GM23338 (cell line): ENCODE measurements around the gene SYK. TPM values are rescaled to one million over a fixed set of nuclear protein-coding genes. Genes with fewer than 3 reads are reported as not detected.

ENCODE experiments used
- ATAC-seq: fragments of 200-7000 bp; cut with Tn5 transposase; 3 replicates; pipeline ENCODE4 v1.9.1; 2020
- DNase-seq: peaks from one replicate; pipeline ENCODE4 v3.0.0-alpha.2; 2015; ENCODE audit warnings: low spot score
- H2AFZ ChIP-seq: fragments of 200-600 bp; sonication (generic); 2 replicates; pipeline ENCODE4 v1.8.0; 2016; ENCODE audit warnings: antibody characterized with exemption, mild to moderate bottlenecking, moderate library complexity
- H3F3A ChIP-seq: fragments of 200-600 bp; sonication (generic); replicated peaks from 2 replicates; pipeline ENCODE4 v1.8.0; 2017; ENCODE audit warnings: antibody characterized with exemption, mixed run types, low read depth
- H3K27ac ChIP-seq: fragments of 200-600 bp; sonication (generic); 2 replicates; pipeline ENCODE4 v1.6.1; 2016; ENCODE audit warnings: low read depth
- H3K27me3 ChIP-seq: fragments of 200-600 bp; sonication (generic); 2 replicates; pipeline ENCODE4 v1.8.0; 2016; ENCODE audit warnings: mild to moderate bottlenecking, mixed run types, moderate library complexity; ENCODE audit not compliant: insufficient read depth
- H3K36me3 ChIP-seq: fragments of 200-600 bp; sonication (generic); 2 replicates; pipeline ENCODE4 v1.8.0; 2016; ENCODE audit warnings: mild to moderate bottlenecking; ENCODE audit not compliant: insufficient read depth
- H3K4me1 ChIP-seq: fragments of 200-600 bp; sonication (generic); 2 replicates; pipeline ENCODE4 v1.8.0; 2016; ENCODE audit warnings: mild to moderate bottlenecking, moderate library complexity; ENCODE audit not compliant: insufficient read depth
- H3K4me2 ChIP-seq: fragments of 200-600 bp; sonication (generic); 2 replicates; pipeline ENCODE4 v1.7.1; 2017; ENCODE audit warnings: mixed run types
- H3K4me3 ChIP-seq: fragments of 200-600 bp; sonication (generic); 2 replicates; pipeline ENCODE4 v1.6.1; 2016; ENCODE audit warnings: mixed run types
- H3K79me2 ChIP-seq: fragments of 200-600 bp; sonication (generic); replicated peaks from 2 replicates; pipeline ENCODE4 v1.8.0; 2017; ENCODE audit warnings: mild to moderate bottlenecking; ENCODE audit not compliant: insufficient read depth
- H3K9me2 ChIP-seq: fragments of 200-600 bp; sonication (generic); 2 replicates; pipeline ENCODE4 v1.8.0; 2017; ENCODE audit not compliant: insufficient read depth
- H4K20me1 ChIP-seq: fragments of 200-600 bp; sonication (generic); replicated peaks from 2 replicates; pipeline ENCODE4 v1.8.0; 2017; ENCODE audit warnings: mild to moderate bottlenecking; ENCODE audit not compliant: insufficient read depth
- H3K27ac Mint-ChIP-seq: 2 replicates; pipeline ENCODE4 v1.8.0; 2020; ENCODE audit warnings: inconsistent platforms, mild to moderate bottlenecking, moderate library complexity, mixed read lengths
- H3K27me3 Mint-ChIP-seq: 3 replicates; pipeline ENCODE4 v1.8.0; 2022; ENCODE audit warnings: low read depth, mild to moderate bottlenecking, moderate library complexity, mixed read lengths, inconsistent platforms; ENCODE audit not compliant: insufficient read depth, poor library complexity
- H3K36me3 Mint-ChIP-seq: 3 replicates; pipeline ENCODE4 v1.8.0; 2021; ENCODE audit warnings: low read depth, mild to moderate bottlenecking, inconsistent platforms, moderate library complexity, mixed read lengths
- H3K4me1 Mint-ChIP-seq: 3 replicates; pipeline ENCODE4 v1.8.0; 2020; ENCODE audit warnings: mild to moderate bottlenecking, inconsistent platforms, mixed read lengths
- H3K4me3 Mint-ChIP-seq: 3 replicates; pipeline ENCODE4 v1.8.0; 2021; ENCODE audit warnings: moderate library complexity, mild to moderate bottlenecking, inconsistent platforms, mixed read lengths
- H3K9me3 Mint-ChIP-seq: 3 replicates; pipeline ENCODE4 v1.8.0; 2020; ENCODE audit warnings: moderate library complexity, mild to moderate bottlenecking, inconsistent platforms, mixed read lengths
- CREB1 ChIP-seq: fragments of 250-450 bp; sonication (Bioruptor Pico); IDR thresholded peaks from 2 replicates; pipeline ENCODE4 v1.5.0; 2020; ENCODE audit warnings: low read depth, mild to moderate bottlenecking, moderate library complexity
- EZH2 ChIP-seq: fragments of 200-600 bp; sonication (generic); IDR thresholded peaks from one replicate; pipeline ENCODE4 v1.8.0; 2017; ENCODE audit warnings: antibody characterized with exemption, mild to moderate bottlenecking, low read depth; ENCODE audit not compliant: unreplicated experiment
- EZH2phosphoT487 ChIP-seq: fragments of 200-600 bp; sonication (generic); IDR thresholded peaks from one replicate; pipeline ENCODE4 v1.8.1; 2018; ENCODE audit warnings: antibody characterized with exemption; ENCODE audit not compliant: unreplicated experiment
- JUNB ChIP-seq: IDR thresholded peaks from one replicate; pipeline ENCODE4 v1.6.1; 2016; ENCODE audit warnings: antibody characterized with exemption; ENCODE audit not compliant: unreplicated experiment
- NANOG ChIP-seq: IDR thresholded peaks from 2 replicates; pipeline ENCODE4 v1.6.1; 2016; ENCODE audit warnings: antibody characterized with exemption, borderline replicate concordance
- STAT1 ChIP-seq: IDR thresholded peaks from one replicate; pipeline ENCODE4 v1.6.1; 2016; ENCODE audit warnings: antibody characterized with exemption; ENCODE audit not compliant: unreplicated experiment
- ZNF331 ChIP-seq: fragments of 250-450 bp; sonication (Bioruptor Pico); IDR thresholded peaks from 2 replicates; pipeline ENCODE4 v1.5.0; 2020; ENCODE audit warnings: low read depth, mild to moderate bottlenecking, moderate library complexity
- polyA plus RNA-seq: library from polyadenylated mRNA; unstranded; fragments of >200 nt; fragmentation: Nextera tagmentation; extraction: Ambion mirVana; gene quantifications from 2 replicates; pipeline ENCODE4 v1.2.1, GENCODE V29; 2016
- total RNA-seq: library from RNA; depleted of rRNA; stranded (reverse); fragments of >200 nt; shearing (Covaris generic); gene quantifications from 2 replicates; pipeline ENCODE4 v1.2.3, GENCODE V29; 2014
- TF ChIP-seq, protein P1 (sequence below): IDR thresholded peaks from one replicate; pipeline ENCODE4 v1.6.1; 2018; ENCODE audit warnings: antibody characterized with exemption; ENCODE audit not compliant: unreplicated experiment
- TF ChIP-seq, protein P2 (sequence below), 2 experiments: fragments of 200-600 bp in 1 of 2; sonication (generic) in 1 of 2; conservative IDR thresholded peaks; 2 replicates each; pipeline versions ENCODE4 v1.5.1 to v1.6.1; 2016 to 2017; ENCODE audit warnings: antibody characterized with exemption in 2 of 2, low read depth in 2 of 2, mild to moderate bottlenecking in 2 of 2, moderate library complexity in 1 of 2
- TF ChIP-seq, protein P3 (sequence below): fragments of 250-450 bp; sonication (Bioruptor Pico); IDR thresholded peaks from 2 replicates; pipeline ENCODE4 v1.5.0; 2020; ENCODE audit warnings: mild to moderate bottlenecking, moderate library complexity
- TF ChIP-seq, protein P4 (sequence below): IDR thresholded peaks from 2 replicates; pipeline ENCODE4 v1.6.1; 2016; ENCODE audit warnings: antibody characterized with exemption

SYK gene
- total and polyA plus RNA-seq, 2 experiments from 2014 or later, result 1.5 to 5.8 TPM

DNA sequence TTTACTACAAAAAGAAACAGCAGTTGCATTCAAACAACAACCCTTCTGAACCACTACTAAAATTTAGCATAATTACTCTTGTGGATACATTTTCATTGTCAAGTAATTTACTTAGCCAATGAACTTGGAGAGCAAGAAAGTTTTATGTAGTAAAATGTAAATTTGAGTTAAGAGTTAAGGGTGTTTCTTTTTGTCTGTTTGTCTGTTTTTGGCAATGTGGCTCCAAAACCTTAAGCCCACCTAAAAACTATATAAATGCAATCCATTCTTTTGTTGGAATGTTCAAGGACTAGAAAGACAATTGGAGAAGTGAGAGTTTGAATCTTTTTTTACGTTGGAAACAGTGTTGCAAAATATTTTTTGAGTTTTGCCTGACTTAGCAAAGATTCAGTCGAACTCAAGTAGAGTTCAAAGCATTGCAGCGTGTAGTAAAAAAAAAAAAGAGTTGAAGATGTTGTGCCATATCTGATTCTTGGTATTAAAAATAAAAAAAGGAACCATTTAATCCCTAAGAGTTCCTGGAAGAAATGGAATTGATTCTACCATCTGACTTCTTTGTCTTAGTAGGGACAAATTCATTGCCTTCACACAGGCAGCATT is 867 bp downstream of the SYK start (continued):
- TF ChIP-seq, protein P1, sequence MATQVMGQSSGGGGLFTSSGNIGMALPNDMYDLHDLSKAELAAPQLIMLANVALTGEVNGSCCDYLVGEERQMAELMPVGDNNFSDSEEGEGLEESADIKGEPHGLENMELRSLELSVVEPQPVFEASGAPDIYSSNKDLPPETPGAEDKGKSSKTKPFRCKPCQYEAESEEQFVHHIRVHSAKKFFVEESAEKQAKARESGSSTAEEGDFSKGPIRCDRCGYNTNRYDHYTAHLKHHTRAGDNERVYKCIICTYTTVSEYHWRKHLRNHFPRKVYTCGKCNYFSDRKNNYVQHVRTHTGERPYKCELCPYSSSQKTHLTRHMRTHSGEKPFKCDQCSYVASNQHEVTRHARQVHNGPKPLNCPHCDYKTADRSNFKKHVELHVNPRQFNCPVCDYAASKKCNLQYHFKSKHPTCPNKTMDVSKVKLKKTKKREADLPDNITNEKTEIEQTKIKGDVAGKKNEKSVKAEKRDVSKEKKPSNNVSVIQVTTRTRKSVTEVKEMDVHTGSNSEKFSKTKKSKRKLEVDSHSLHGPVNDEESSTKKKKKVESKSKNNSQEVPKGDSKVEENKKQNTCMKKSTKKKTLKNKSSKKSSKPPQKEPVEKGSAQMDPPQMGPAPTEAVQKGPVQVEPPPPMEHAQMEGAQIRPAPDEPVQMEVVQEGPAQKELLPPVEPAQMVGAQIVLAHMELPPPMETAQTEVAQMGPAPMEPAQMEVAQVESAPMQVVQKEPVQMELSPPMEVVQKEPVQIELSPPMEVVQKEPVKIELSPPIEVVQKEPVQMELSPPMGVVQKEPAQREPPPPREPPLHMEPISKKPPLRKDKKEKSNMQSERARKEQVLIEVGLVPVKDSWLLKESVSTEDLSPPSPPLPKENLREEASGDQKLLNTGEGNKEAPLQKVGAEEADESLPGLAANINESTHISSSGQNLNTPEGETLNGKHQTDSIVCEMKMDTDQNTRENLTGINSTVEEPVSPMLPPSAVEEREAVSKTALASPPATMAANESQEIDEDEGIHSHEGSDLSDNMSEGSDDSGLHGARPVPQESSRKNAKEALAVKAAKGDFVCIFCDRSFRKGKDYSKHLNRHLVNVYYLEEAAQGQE, result no peak
- TF ChIP-seq CREB1 (CRISPR knock-in tag) (no peak), EZH2 (no peak)
- TF ChIP-seq, protein P2, sequence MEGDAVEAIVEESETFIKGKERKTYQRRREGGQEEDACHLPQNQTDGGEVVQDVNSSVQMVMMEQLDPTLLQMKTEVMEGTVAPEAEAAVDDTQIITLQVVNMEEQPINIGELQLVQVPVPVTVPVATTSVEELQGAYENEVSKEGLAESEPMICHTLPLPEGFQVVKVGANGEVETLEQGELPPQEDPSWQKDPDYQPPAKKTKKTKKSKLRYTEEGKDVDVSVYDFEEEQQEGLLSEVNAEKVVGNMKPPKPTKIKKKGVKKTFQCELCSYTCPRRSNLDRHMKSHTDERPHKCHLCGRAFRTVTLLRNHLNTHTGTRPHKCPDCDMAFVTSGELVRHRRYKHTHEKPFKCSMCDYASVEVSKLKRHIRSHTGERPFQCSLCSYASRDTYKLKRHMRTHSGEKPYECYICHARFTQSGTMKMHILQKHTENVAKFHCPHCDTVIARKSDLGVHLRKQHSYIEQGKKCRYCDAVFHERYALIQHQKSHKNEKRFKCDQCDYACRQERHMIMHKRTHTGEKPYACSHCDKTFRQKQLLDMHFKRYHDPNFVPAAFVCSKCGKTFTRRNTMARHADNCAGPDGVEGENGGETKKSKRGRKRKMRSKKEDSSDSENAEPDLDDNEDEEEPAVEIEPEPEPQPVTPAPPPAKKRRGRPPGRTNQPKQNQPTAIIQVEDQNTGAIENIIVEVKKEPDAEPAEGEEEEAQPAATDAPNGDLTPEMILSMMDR (conservative IDR thresholded peaks at IDR 0.05; ENCODE audit: low read depth in 2 of 2), result no peak

DNA sequence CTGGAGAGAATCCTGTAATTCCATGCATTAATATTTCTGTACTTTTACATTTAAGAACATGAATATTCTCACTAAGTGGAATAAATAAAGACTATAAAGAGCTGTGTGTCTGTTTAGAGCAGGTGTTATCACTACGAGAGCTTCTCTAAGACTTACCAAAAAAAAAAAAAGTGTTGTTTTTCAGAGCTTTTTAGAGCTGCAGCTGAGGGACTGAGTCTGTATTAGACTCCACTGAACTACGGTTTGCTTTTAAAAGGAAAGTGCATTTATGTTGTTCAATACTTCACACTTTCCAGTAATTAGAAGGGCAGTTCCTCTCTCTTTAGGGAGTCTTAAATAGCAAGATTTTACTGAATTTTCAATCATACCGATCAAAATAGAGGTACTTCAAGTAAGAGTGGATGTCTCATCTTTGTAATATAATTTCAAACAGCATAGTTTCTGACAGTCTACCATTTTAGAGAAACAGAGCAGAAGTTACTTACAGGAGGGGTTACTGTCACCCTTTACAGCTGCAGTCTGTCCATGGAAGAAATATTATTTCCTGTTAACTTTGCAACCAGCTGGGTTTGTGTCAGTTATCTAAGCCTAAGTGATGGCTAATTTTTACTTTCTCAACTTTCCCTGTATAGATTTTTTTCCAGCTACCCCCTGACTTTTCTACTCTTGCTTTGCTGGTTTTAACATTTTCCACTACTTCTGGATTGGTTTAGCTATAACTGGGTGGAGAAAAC is 2.4 kb downstream of the SYK start:
- peaks cover 4% of the 10 kb centered on the region; the same call in 2 of the 3 replicates for H3K4me1 Mint-ChIP-seq
- H3K36me3 Mint-ChIP-seq, result no peaks in the 10 kb centered on the region
- no peak overlapping the region for H3K4me3 Mint-ChIP-seq
- H3K9me3 Mint-ChIP-seq, result no peaks in the 10 kb centered on the region
- Histone ChIP-seq H3K27ac (no peak overlapping the region), H3K27me3 (peaks cover 29% of the 10 kb centered on the region), H4K20me1 (no peaks in the 10 kb centered on the region), H3F3A (0 out of 2 replicates have a peak, but pooled peaks cover 3% of the 10 kb centered on the region), H3K36me3 (no peaks in the 10 kb centered on the region), H3K4me1 (peaks cover 15% of the 10 kb centered on the region), H3K9me2 (no peaks in the 10 kb centered on the region), H3K4me2 (no peak overlapping the region), H2AFZ (no peak overlapping the region), H3K4me3 (no peak overlapping the region), H3K79me2 (no peaks in the 10 kb centered on the region)
- DNase-seq (no peak), ATAC-seq (no peak)
- no peak overlapping the region for H3K27ac Mint-ChIP-seq
- H3K27me3 Mint-ChIP-seq, result peaks cover 18% of the 10 kb centered on the region
- TF ChIP-seq STAT1 (no peak), NANOG (no peak), EZH2 (no peak), JUNB (no peak), EZH2phosphoT487 (no peak), CREB1 (CRISPR knock-in tag) (no peak), ZNF331 (CRISPR knock-in tag) (no peak)
- TF ChIP-seq, protein P3, sequence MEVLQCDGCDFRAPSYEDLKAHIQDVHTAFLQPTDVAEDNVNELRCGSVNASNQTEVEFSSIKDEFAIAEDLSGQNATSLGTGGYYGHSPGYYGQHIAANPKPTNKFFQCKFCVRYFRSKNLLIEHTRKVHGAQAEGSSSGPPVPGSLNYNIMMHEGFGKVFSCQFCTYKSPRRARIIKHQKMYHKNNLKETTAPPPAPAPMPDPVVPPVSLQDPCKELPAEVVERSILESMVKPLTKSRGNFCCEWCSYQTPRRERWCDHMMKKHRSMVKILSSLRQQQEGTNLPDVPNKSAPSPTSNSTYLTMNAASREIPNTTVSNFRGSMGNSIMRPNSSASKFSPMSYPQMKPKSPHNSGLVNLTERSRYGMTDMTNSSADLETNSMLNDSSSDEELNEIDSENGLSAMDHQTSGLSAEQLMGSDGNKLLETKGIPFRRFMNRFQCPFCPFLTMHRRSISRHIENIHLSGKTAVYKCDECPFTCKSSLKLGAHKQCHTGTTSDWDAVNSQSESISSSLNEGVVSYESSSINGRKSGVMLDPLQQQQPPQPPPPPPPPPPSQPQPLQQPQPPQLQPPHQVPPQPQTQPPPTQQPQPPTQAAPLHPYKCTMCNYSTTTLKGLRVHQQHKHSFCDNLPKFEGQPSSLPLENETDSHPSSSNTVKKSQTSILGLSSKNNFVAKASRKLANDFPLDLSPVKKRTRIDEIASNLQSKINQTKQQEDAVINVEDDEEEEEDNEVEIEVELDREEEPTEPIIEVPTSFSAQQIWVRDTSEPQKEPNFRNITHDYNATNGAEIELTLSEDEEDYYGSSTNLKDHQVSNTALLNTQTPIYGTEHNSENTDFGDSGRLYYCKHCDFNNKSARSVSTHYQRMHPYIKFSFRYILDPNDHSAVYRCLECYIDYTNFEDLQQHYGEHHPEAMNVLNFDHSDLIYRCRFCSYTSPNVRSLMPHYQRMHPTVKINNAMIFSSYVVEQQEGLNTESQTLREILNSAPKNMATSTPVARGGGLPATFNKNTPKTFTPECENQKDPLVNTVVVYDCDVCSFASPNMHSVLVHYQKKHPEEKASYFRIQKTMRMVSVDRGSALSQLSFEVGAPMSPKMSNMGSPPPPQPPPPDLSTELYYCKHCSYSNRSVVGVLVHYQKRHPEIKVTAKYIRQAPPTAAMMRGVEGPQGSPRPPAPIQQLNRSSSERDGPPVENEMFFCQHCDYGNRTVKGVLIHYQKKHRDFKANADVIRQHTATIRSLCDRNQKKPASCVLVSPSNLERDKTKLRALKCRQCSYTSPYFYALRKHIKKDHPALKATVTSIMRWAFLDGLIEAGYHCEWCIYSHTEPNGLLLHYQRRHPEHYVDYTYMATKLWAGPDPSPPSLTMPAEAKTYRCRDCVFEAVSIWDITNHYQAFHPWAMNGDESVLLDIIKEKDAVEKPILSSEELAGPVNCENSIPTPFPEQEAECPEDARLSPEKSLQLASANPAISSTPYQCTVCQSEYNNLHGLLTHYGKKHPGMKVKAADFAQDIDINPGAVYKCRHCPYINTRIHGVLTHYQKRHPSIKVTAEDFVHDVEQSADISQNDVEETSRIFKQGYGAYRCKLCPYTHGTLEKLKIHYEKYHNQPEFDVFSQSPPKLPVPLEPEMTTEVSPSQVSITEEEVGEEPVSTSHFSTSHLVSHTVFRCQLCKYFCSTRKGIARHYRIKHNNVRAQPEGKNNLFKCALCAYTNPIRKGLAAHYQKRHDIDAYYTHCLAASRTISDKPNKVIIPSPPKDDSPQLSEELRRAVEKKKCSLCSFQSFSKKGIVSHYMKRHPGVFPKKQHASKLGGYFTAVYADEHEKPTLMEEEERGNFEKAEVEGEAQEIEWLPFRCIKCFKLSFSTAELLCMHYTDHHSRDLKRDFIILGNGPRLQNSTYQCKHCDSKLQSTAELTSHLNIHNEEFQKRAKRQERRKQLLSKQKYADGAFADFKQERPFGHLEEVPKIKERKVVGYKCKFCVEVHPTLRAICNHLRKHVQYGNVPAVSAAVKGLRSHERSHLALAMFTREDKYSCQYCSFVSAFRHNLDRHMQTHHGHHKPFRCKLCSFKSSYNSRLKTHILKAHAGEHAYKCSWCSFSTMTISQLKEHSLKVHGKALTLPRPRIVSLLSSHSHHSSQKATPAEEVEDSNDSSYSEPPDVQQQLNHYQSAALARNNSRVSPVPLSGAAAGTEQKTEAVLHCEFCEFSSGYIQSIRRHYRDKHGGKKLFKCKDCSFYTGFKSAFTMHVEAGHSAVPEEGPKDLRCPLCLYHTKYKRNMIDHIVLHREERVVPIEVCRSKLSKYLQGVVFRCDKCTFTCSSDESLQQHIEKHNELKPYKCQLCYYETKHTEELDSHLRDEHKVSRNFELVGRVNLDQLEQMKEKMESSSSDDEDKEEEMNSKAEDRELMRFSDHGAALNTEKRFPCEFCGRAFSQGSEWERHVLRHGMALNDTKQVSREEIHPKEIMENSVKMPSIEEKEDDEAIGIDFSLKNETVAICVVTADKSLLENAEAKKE (CRISPR knock-in tag), result no peak
- TF ChIP-seq, protein P4, sequence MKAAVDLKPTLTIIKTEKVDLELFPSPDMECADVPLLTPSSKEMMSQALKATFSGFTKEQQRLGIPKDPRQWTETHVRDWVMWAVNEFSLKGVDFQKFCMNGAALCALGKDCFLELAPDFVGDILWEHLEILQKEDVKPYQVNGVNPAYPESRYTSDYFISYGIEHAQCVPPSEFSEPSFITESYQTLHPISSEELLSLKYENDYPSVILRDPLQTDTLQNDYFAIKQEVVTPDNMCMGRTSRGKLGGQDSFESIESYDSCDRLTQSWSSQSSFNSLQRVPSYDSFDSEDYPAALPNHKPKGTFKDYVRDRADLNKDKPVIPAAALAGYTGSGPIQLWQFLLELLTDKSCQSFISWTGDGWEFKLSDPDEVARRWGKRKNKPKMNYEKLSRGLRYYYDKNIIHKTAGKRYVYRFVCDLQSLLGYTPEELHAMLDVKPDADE, result no peak
